GM21381 (cell line): ENCODE data around the gene LUC7L3.

ENCODE experiments used
- ATAC-seq: cut with Tn5 transposase; IDR thresholded peaks from one replicate; pipeline ENCODE4 v1.9.1; 2021; ENCODE audit warnings: mild to moderate bottlenecking, moderate library complexity; ENCODE audit not compliant: unreplicated experiment

Gene LUC7L3

DNA sequence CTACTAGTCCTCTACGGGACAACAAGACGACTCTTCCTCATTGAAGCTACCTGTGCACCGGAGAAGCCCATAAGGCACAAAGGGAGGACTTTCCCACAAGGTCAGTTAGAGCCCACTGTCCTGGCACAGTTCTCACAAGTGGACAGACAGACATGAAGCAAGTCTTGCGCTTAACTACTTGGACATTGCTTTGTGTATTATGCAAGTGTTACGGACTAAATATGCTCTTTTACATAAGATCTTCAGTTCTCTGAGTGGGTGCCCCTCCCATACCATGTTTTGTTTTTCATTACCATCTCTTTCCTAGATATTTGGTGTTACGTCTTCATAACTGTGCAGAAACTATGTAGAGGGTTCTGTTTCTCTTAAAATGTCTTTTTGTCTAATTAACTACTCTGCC is 29.8 kb downstream of the LUC7L3 start:
- ATAC-seq = no peak

- no peak for ATAC-seq
These were observed 35.1 kb downstream of the LUC7L3 start for GRCh38 chr17:50754521-50754920.

DNA sequence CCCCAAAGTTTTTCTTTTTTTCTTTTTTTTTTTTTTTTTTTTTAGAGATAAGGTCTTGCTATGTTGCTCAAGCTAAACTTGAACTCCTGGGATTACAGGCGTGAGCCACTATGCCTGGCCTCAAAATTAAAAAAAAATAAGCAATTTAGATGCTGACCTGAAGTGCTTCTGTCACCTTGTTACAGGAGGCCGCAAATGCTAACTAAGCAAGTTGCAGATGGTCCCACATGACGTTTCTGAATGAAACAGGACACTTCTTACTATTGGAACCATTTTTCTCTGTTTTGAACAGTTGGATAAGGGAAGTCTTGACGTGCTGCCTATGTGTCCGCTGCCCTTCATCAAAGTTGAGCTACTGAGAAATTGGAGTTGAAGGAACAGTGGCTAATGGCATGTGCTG is 39.1 kb downstream of the LUC7L3 start:
- ATAC-seq = no peak

DNA sequence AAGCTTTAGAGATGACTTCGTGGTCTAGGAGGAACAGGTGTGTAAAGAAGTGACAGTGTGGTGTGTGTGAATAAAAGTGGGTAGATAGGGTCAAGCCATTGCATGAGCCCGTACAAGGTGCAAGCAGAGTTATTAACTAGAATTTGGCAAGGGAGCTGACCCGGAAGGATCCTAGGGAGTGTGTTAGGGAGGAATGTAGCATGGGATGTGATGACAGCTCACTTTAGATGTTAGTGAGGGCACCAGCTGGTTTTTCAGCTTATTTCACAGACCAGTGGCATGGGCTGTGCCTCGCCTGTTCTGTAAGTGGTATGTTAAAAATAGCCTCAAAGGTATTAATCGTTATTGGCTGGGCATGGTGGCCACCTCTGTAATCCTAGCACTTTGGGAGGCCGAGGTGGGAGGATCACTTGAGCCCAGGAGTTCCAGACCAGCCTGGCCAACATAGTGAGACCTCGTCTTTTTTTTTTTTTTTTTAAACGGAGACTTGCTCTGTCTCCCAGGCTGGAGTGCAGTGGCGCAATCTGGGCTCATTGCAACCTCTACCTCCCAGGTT is 39.7 kb downstream of the LUC7L3 start:
- ATAC-seq = no peak

- ATAC-seq = no peak
These were observed 42.8 kb downstream of the LUC7L3 start for GRCh38 chr17:50762177-50762576.

DNA sequence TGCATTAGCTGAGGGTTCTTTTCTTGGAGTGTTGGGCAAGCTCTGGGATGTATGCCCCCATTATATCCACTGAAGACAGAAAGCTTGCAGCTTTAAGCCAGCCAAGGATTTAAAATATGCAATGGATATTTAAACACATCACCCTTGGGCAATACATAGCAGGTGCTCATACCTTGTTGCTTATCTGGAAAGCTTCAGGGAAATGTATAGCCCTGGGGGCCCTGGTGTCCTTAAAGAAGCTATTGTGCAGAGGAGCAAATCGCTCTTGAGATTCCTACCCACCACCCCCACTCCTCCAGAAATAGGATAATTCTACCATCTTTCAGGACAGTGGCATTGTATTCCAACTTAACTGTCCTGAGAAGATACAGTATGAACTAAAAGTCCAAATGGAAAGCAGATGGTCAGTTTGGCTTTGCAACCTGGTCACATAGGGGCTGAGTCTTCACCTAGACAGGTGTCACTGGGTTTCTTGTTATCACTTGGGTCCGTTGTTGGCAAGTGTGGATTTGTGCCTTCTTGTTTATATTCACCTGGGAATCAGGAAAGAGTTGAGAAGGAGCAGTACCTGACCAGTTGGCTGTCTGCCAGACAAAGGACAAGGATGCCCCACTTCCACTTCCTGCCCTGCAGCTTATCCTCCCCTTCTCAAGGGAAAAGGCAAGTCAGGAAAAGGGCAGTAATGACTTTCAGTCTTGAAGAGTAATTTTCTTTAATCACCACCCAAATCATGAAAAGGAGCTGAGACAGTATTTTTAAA is 44.5 kb downstream of the LUC7L3 start:
- ATAC-seq = no peak

DNA sequence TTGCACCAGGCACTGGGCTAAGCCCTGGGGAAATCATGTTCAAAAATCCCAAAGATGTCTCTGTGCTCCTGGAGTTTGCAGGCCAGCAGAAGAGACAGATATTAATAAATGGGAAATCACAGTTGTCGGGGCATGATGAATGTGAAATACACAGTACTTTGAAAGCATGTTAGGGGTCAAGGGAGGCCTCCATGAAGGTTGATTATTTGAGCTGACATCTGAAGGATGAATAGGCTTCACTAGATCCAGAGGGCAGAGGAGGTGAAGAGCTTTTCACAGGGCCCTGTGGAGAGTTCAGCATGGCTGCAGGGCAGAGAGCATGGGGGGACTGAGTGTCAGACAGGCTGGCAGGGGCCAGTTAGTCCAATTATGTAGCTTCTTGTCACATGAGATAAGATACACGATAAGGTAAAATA is 45.3 kb downstream of the LUC7L3 start:
- ATAC-seq = no peak

DNA sequence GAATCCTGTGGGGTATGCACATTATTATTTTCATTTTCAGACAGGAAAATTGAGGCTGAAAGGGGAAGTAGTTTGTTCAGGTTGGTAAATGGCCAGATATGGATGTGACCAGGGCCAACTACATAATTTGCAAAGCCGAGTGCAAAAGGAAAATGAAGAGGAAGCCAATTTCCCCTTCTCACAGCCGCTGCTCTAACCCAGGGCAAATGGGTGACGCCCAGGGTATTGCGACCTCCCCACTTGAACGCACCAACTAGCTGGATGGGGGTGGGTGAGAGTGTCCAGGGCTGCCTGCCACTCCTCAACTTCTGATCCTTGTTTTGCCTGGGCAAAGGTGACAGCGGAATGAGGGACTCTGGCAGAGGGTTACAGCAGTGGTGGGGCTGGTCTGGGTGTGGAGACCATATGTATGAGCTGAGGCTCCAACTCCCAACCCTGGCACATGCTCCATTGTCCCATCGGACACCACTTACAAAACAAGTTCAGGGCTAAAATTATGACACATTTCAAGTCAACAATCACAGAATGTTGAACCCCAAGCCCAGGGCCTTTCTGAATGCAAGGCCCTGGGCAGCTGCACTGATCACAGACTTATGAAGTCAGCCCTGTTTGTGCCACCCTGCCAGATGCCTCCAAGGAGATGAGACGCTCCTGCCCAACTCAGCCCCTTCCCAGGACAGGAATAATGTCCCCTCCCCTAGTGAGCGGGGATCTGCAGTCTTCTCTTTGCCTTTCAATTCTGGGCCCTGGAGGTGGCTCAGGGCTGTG is 46.2 kb downstream of the LUC7L3 start:
- peak; percentile 59 for ATAC-seq

- ATAC-seq = no peak
These were observed 47.0 kb downstream of the LUC7L3 start for GRCh38 chr17:50766222-50767023.

- no peak for ATAC-seq
These were observed 47.6 kb downstream of the LUC7L3 start for GRCh38 chr17:50767030-50767429.

DNA sequence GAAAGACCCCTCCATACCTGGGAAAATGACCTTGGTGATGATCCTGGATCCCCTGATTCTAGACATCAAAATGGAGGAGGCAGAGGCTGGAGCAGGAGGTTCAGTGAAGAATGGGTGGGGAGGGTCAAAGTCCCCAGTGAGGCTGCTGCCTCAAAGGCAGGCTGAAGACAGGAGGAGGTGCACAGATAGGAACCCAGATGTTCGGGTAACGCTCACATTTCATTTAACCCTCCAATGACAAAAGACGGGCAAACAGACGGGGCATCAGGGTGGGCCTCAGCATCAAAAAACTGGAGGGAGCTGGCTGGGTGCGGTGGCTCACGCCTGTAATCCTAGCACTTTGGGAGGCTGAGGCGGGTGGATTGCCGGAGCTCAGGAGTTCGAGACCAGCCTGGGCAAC is 48.0 kb downstream of the LUC7L3 start, which contains the start of gene ANKRD40CL:
Gene ANKRD40CL (minus strand): TSS at position 73 of the 400 bp plus-strand sequence. CDS start 605 bp downstream, outside the sequence.
- no peak for ATAC-seq

GRCh38 chr17:50768346-50768761 is 49.0 kb downstream of the LUC7L3 start:
- no peak for ATAC-seq

- ATAC-seq = no peak
These were observed 50.5 kb downstream of the LUC7L3 start for GRCh38 chr17:50769884-50770283.

GRCh38 chr17:50770346-50770745 is 50.9 kb downstream of the LUC7L3 start:
- ATAC-seq = no peak

GRCh38 chr17:50771991-50772785 is 52.8 kb downstream of the LUC7L3 start:
- no peak for ATAC-seq

DNA sequence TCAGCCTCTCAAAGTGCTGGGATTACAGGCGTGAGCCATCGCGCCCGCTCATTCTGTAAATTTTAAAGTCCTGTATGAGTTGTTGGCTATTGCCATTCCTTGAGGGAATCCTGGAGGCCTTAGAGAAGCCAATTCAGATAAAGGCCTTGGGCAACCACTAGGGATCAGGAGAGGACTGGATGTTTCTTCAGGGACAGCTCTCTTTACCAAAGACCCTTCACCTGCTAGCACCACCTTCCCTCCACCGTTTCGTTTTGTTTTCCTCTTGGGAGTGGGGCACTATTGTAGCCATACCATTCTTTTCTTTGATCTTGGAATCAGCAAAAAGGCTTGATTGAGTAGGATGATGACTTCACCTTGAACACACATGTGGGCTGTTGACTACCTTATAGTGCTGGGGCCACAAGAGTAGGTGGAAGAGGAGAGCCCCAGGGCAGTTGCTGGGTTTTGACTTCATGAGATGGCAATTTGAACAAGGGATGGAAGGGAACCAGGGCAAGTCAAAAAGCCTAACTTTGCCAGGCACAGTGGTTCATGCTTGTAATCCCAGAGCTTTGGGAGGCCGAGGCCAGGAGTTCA is 54.9 kb downstream of the LUC7L3 start:
- ATAC-seq = no peak

- no peak for ATAC-seq
These were observed 56.5 kb downstream of the LUC7L3 start for GRCh38 chr17:50775926-50776325.

DNA sequence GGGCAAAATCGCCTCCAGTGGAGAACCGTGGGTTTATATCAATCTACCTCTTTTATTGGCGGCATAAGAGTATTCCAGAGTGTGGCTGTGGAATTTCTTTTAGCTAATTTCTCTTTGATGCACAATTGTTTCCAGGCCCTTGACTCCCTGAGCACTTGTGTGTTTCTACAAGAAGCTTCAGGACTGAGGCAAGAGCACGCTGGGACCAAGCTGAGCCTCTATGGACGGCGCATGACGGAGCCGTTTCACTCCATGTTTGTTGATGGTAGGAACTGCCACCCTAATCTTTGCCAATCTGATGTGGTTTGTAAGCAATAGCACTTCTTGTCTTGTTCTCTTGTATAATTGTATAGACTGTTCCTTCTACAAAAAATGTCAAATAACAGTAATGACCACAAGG is 59.1 kb downstream of the LUC7L3 start:
- no peak for ATAC-seq

GRCh38 chr17:50778988-50779387 is 59.6 kb downstream of the LUC7L3 start:
- ATAC-seq = no peak
